Fibroblast of lung (primary cell): Measurements from ENCODE around the gene URB2. TPM values are rescaled to one million over a fixed set of nuclear protein-coding genes. Genes with fewer than 3 reads are reported as not detected.

ENCODE experiments used
- DNase-seq, 2 donors: peaks; one replicate each; pipeline versions ENCODE4 v3.0.0 to v3.0.0-alpha.2; 2010; ENCODE audit warnings: low read depth in 2 of 2
- H2AFZ ChIP-seq: 2 replicates; pipeline ENCODE4 v1.5.1; 2012; ENCODE audit warnings: low read length, control low read depth, inconsistent platforms
- H3K27ac ChIP-seq: 2 replicates; pipeline ENCODE4 v1.5.1; 2011; ENCODE audit warnings: low read length, control low read depth; ENCODE audit not compliant: insufficient read depth
- H3K27me3 ChIP-seq: 2 replicates; pipeline ENCODE4 v1.5.1; 2011; ENCODE audit warnings: mild to moderate bottlenecking, low read length; ENCODE audit not compliant: control insufficient read depth, insufficient read depth
- H3K36me3 ChIP-seq: 2 replicates; pipeline ENCODE4 v1.5.1; 2011; ENCODE audit warnings: low read length; ENCODE audit not compliant: control insufficient read depth, insufficient read depth
- H3K4me1 ChIP-seq: 2 replicates; pipeline ENCODE4 v1.5.1; 2011; ENCODE audit warnings: low read length; ENCODE audit not compliant: control insufficient read depth, insufficient read depth; ENCODE audit errors: extremely low read depth
- H3K4me2 ChIP-seq: 2 replicates; pipeline ENCODE4 v1.5.1; 2011; ENCODE audit warnings: low read length, control low read depth; ENCODE audit not compliant: insufficient read depth; ENCODE audit errors: extremely low read depth
- H3K4me3 ChIP-seq, 4 experiments: fragments of 200-600 bp in 1 of 4; sonication (generic) in 1 of 4; replicated peaks in 1 of 4; 2 replicates each; pipeline ENCODE4 v1.5.1; 2011 to 2016; ENCODE audit warnings: low read length in 4 of 4, low read depth in 3 of 4, mild to moderate bottlenecking in 3 of 4, control low read depth in 2 of 4, inconsistent platforms in 1 of 4, mixed read lengths in 1 of 4; ENCODE audit not compliant: insufficient read depth in 1 of 4; ENCODE audit errors: control extremely low read depth in 1 of 4
- H3K79me2 ChIP-seq: 2 replicates; pipeline ENCODE4 v1.5.1; 2012; ENCODE audit warnings: mild to moderate bottlenecking, low read length, inconsistent platforms; ENCODE audit not compliant: control insufficient read depth, insufficient read depth
- H3K9ac ChIP-seq: 2 replicates; pipeline ENCODE4 v1.5.1; 2011; ENCODE audit warnings: mild to moderate bottlenecking, low read length, control low read depth; ENCODE audit not compliant: insufficient read depth
- H3K9me3 ChIP-seq: 2 replicates; pipeline ENCODE4 v1.5.1; 2012; ENCODE audit warnings: low read depth, low read length; ENCODE audit not compliant: control insufficient read depth, insufficient read depth
- H4K20me1 ChIP-seq: 2 replicates; pipeline ENCODE4 v1.5.1; 2011; ENCODE audit warnings: low read length; ENCODE audit not compliant: control insufficient read depth, insufficient read depth; ENCODE audit errors: extremely low read depth
- CTCF ChIP-seq, 2 donors: IDR thresholded peaks in 1 of 2; conservative IDR thresholded peaks in 1 of 2; 1 replicate in 1 of 2; 2 replicates in 1 of 2; pipeline ENCODE4 v1.5.1; 2011 to 2012; ENCODE audit warnings: low read length in 2 of 2, control low read depth in 1 of 2, inconsistent platforms in 1 of 2, low read depth in 1 of 2, mild to moderate bottlenecking in 1 of 2
- EZH2 ChIP-seq: IDR thresholded peaks from 2 replicates; pipeline ENCODE4 v1.5.1; 2012; ENCODE audit warnings: low read length, control low read depth, mild to moderate bottlenecking; ENCODE audit errors: missing control alignments
- polyA plus RNA-seq, 2 donors: library from polyadenylated mRNA; depleted of rRNA in 1 of 2; stranded (reverse) in 1 of 2; unstranded in 1 of 2; fragments of >200 nt; gene quantifications; 2 replicates each; pipeline ENCODE4 v1.2.1, GENCODE V29; 2011 to 2012; ENCODE audit warnings: missing spikeins in 1 of 2
- total RNA-seq: library from RNA; depleted of rRNA; stranded (reverse); fragments of >200 nt; gene quantifications from 2 replicates; pipeline ENCODE4 v1.2.1, GENCODE V29; 2014

Gene URB2
- total and polyA plus RNA-seq, 2 donors (not counting 1 experiment from before 2014, with no cell fraction given): 5.2 to 8.8 TPM

GRCh38 chr1:229608590-229608989 lies 17.5 kb upstream of the URB2 start:
- Histone ChIP-seq H3K27me3 (no peaks in the 10 kb centered on the region), H3K36me3 (peaks cover 13% of the 10 kb centered on the region), H3K4me1 (no peaks in the 10 kb centered on the region), H3K9ac (no peak overlapping the region), H3K4me2 (no peak overlapping the region), H3K79me2 (no peaks in the 10 kb centered on the region), H2AFZ (no peak overlapping the region), H3K9me3 (no peaks in the 10 kb centered on the region), H4K20me1 (no peaks in the 10 kb centered on the region), H3K4me3 (no peak overlapping the region), H3K27ac (no peak overlapping the region)
- TF ChIP-seq CTCF (conservative IDR thresholded peaks at IDR 0.05 in 1 of 2, IDR thresholded peaks at IDR 0.05 in 1 of 2; ENCODE audit: low read depth in 1 of 2, low read length in 2 of 2): no peak
- no peak for TF ChIP-seq EZH2
- DNase-seq: no peak

GRCh38 chr1:229613938-229614337 lies 12.1 kb upstream of the URB2 start:
- no peak for DNase-seq
- peaks cover 9% of the 10 kb centered on the region for H3K36me3 ChIP-seq
- H4K20me1 ChIP-seq: no peaks in the 10 kb centered on the region
- no peak overlapping the region for H2AFZ ChIP-seq
- no peak overlapping the region for H3K4me2 ChIP-seq
- H3K27ac ChIP-seq: no peak overlapping the region
- no peaks in the 10 kb centered on the region for H3K27me3 ChIP-seq
- no peaks in the 10 kb centered on the region for H3K9me3 ChIP-seq
- peaks cover 37% of the 10 kb centered on the region for H3K79me2 ChIP-seq
- no peak overlapping the region for H3K4me3 ChIP-seq
- no peak overlapping the region for H3K9ac ChIP-seq
- no peaks in the 10 kb centered on the region for H3K4me1 ChIP-seq
- no peak for TF ChIP-seq EZH2
- TF ChIP-seq CTCF (conservative IDR thresholded peaks at IDR 0.05 in 1 of 2, IDR thresholded peaks at IDR 0.05 in 1 of 2; ENCODE audit: low read depth in 1 of 2, low read length in 2 of 2): no peak

- Histone ChIP-seq H3K27ac (no peak overlapping the region), H3K4me2 (no peak overlapping the region), H3K79me2 (peaks cover 44% of the 10 kb centered on the region), H4K20me1 (no peaks in the 10 kb centered on the region), H3K4me1 (no peaks in the 10 kb centered on the region), H3K27me3 (no peaks in the 10 kb centered on the region), H3K36me3 (peaks cover 9% of the 10 kb centered on the region), H3K9me3 (no peaks in the 10 kb centered on the region), H3K9ac (no peak overlapping the region), H2AFZ (no peak overlapping the region), H3K4me3 (no peak overlapping the region)
- TF ChIP-seq CTCF (conservative IDR thresholded peaks at IDR 0.05 in 1 of 2, IDR thresholded peaks at IDR 0.05 in 1 of 2; ENCODE audit: low read depth in 1 of 2, low read length in 2 of 2) (no peak), EZH2 (no peak)
- no peak for DNase-seq
Measured at GRCh38 chr1:229614701-229615100, 11.3 kb upstream of the URB2 start.
